Osteoblast (primary cell): ENCODE measurements around the gene PARP3. TPM values are rescaled to one million over a fixed set of nuclear protein-coding genes. Genes with fewer than 3 reads are reported as not detected.

Experiments
- DNase-seq: peaks from one replicate; pipeline ENCODE4 v3.0.0; 2011; ENCODE audit warnings: low spot score, mixed read lengths; ENCODE audit not compliant: insufficient read length; ENCODE audit errors: missing footprints
- H2AFZ ChIP-seq: 2 replicates; pipeline ENCODE4 v1.6.0; 2011; ENCODE audit warnings: mild to moderate bottlenecking, low read length
- H3K27ac ChIP-seq: 2 replicates; pipeline ENCODE4 v1.5.1; 2011; ENCODE audit warnings: mild to moderate bottlenecking, low read depth, low read length, moderate library complexity
- H3K27me3 ChIP-seq: 2 replicates; pipeline ENCODE4 v1.6.0; 2012; ENCODE audit warnings: mild to moderate bottlenecking, control low read depth, inconsistent platforms, low read length, moderate library complexity; ENCODE audit not compliant: insufficient read depth
- H3K36me3 ChIP-seq: 2 replicates; pipeline ENCODE4 v1.5.1; 2011; ENCODE audit warnings: mild to moderate bottlenecking, low read length, control low read depth, moderate library complexity; ENCODE audit not compliant: insufficient read depth
- H3K4me1 ChIP-seq: 2 replicates; pipeline ENCODE4 v1.5.1; 2011; ENCODE audit warnings: mild to moderate bottlenecking, low read length, control low read depth, moderate library complexity; ENCODE audit not compliant: insufficient read depth
- H3K4me2 ChIP-seq: 2 replicates; pipeline ENCODE4 v1.6.0; 2011; ENCODE audit warnings: mild to moderate bottlenecking, low read length; ENCODE audit not compliant: insufficient read depth
- H3K4me3 ChIP-seq: fragments of 200-600 bp; sonication (generic); 3 replicates; pipeline ENCODE4 v1.5.1; 2012; ENCODE audit warnings: mild to moderate bottlenecking, low read length, inconsistent platforms; ENCODE audit not compliant: insufficient read depth
- H3K79me2 ChIP-seq: 2 replicates; pipeline ENCODE4 v1.6.0; 2012; ENCODE audit warnings: mild to moderate bottlenecking, low read length, control low read depth, inconsistent platforms; ENCODE audit not compliant: insufficient read depth
- H3K9me3 ChIP-seq: 2 replicates; pipeline ENCODE4 v1.5.1; 2011; ENCODE audit warnings: low read depth, low read length, control low read depth
- H4K20me1 ChIP-seq: 2 replicates; pipeline ENCODE4 v1.6.0; 2012; ENCODE audit warnings: mild to moderate bottlenecking, low read length, control low read depth; ENCODE audit not compliant: insufficient read depth
- CTCF ChIP-seq: IDR thresholded peaks from 2 replicates; pipeline ENCODE4 v1.5.1; 2011; ENCODE audit warnings: mild to moderate bottlenecking, low read depth, low read length, moderate library complexity; ENCODE audit errors: extremely low read depth
- small RNA-seq: library from RNA; depleted of rRNA; stranded (forward); fragments of <200 nt; gene quantifications from one replicate; pipeline ENCODE3, GENCODE V24; 2012
- total RNA-seq: library from RNA; depleted of rRNA; stranded (reverse); fragments of >200 nt; gene quantifications from 2 replicates; pipeline ENCODE4 v1.2.3, GENCODE V29; 2012

Gene PARP3
- total RNA-seq, 1 donor = 46.0 TPM

GRCh38 chr3:51997172-51997571 lies 55.0 kb downstream of the PARP3 start:
- peaks cover 23% of the 10 kb centered on the region for H3K36me3 ChIP-seq
- peaks cover 26% of the 10 kb centered on the region for H3K79me2 ChIP-seq
- H2AFZ ChIP-seq = no peak overlapping the region
- no peak overlapping the region for H3K4me3 ChIP-seq
- peaks cover 16% of the 10 kb centered on the region for H3K4me1 ChIP-seq
- peaks cover 15% of the 10 kb centered on the region for H4K20me1 ChIP-seq
- no peak overlapping the region for H3K27ac ChIP-seq
- no peaks in the 10 kb centered on the region for H3K9me3 ChIP-seq
- TF ChIP-seq CTCF = no peak
- no peak for DNase-seq
- H3K4me2 ChIP-seq = no peak overlapping the region
- H3K27me3 ChIP-seq = peaks cover 5% of the 10 kb centered on the region

- Histone ChIP-seq H3K27me3 (peaks cover 5% of the 10 kb centered on the region), H3K9me3 (no peaks in the 10 kb centered on the region), H2AFZ (no peak overlapping the region), H3K4me2 (no peak overlapping the region), H3K27ac (no peak overlapping the region), H3K4me1 (peaks cover 12% of the 10 kb centered on the region), H4K20me1 (peaks cover 13% of the 10 kb centered on the region), H3K36me3 (peaks cover 14% of the 10 kb centered on the region), H3K79me2 (peaks cover 19% of the 10 kb centered on the region), H3K4me3 (no peak overlapping the region)
- TF ChIP-seq CTCF = no peak
- DNase-seq = peak; percentile 49
Measured at GRCh38 chr3:51997935-51998596, 55.9 kb downstream of the PARP3 start.

Small RNA genes lying within 50 kb of the gene (small RNA-seq; reads per million reads assigned to genes)
- not detected for gene AC115284.1

Other genes starting within 250 kb of the PARP3 start
- under 0.01 TPM in 1 of 2 replicates, not detected in the other for gene GRM2, start 235.3 kb upstream of the PARP3 start, total RNA-seq
- not detected in 2 replicates for gene IQCF6, start 163.1 kb upstream of the PARP3 start, total RNA-seq
- not detected in 2 replicates for gene IQCF2, start 80.7 kb upstream of the PARP3 start, total RNA-seq
- not detected in 2 replicates for gene IQCF5, start 66.8 kb upstream of the PARP3 start, total RNA-seq
- not detected in 2 replicates for gene IQCF1, start 39.0 kb upstream of the PARP3 start, total RNA-seq
- gene RRP9, start 459 bp upstream of the PARP3 start, total RNA-seq = 18.0 and 20.6 TPM in 2 replicates
- under 0.01 TPM in 1 of 2 replicates, not detected in the other for gene GPR62, start 13.0 kb downstream of the PARP3 start, total RNA-seq
- 19.7 and 22.4 TPM in 2 replicates for gene PCBP4, start 25.1 kb downstream of the PARP3 start, total RNA-seq
- 38.7 and 44.2 TPM in 2 replicates for gene ABHD14B, start 31.7 kb downstream of the PARP3 start, total RNA-seq
- gene ABHD14A, start 32.7 kb downstream of the PARP3 start, total RNA-seq = 16.5 and 18.8 TPM in 2 replicates
- 35.7 and 37.6 TPM in 2 replicates for gene ACY1, start 41.2 kb downstream of the PARP3 start, total RNA-seq
- 824 and 862 TPM in 2 replicates for gene RPL29, start 53.5 kb downstream of the PARP3 start, total RNA-seq
- 12.7 and 13.8 TPM in 2 replicates for gene DUSP7, start 114.2 kb downstream of the PARP3 start, total RNA-seq
- 1.8 and 3.2 TPM in 2 replicates for gene POC1A, start 212.1 kb downstream of the PARP3 start, total RNA-seq